Raji (cell line): Measurements from ENCODE around the gene EMILIN2.

Experiments used
- POLR2A ChIP-seq: IDR thresholded peaks from 2 replicates; pipeline ENCODE4 v1.6.1; 2011; ENCODE audit warnings: low read depth, low read length, control low read depth; ENCODE audit not compliant: insufficient read depth

Gene EMILIN2

DNA sequence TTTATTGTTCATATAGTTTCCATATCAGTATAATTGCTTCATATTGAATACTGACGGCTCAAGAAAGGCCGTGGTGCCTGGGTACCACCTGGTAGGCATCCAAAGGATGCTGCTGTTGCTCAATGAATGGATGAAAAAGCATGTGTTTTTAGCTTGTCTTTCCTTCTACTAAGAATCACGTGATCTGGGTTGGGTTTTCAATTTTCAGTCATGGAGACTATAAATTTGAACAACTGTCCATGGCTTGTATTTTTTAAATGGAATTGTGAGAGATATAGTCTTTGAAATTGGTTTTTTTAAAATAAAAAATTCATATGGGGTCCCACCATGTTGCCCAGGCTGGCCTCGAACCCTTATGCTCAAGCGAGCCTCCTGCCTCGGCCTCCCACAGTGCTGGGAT lies 25.3 kb downstream of the EMILIN2 start:
- TF ChIP-seq POLR2A: no peak

GRCh38 chr18:2874765-2875164 lies 28.0 kb downstream of the EMILIN2 start:
- TF ChIP-seq POLR2A: no peak

- no peak for TF ChIP-seq POLR2A
These were observed 32.0 kb downstream of the EMILIN2 start for GRCh38 chr18:2878656-2879330.

GRCh38 chr18:2879889-2880288 lies 33.1 kb downstream of the EMILIN2 start:
- no peak for TF ChIP-seq POLR2A

GRCh38 chr18:2880473-2880872 lies 33.7 kb downstream of the EMILIN2 start:
- no peak for TF ChIP-seq POLR2A

DNA sequence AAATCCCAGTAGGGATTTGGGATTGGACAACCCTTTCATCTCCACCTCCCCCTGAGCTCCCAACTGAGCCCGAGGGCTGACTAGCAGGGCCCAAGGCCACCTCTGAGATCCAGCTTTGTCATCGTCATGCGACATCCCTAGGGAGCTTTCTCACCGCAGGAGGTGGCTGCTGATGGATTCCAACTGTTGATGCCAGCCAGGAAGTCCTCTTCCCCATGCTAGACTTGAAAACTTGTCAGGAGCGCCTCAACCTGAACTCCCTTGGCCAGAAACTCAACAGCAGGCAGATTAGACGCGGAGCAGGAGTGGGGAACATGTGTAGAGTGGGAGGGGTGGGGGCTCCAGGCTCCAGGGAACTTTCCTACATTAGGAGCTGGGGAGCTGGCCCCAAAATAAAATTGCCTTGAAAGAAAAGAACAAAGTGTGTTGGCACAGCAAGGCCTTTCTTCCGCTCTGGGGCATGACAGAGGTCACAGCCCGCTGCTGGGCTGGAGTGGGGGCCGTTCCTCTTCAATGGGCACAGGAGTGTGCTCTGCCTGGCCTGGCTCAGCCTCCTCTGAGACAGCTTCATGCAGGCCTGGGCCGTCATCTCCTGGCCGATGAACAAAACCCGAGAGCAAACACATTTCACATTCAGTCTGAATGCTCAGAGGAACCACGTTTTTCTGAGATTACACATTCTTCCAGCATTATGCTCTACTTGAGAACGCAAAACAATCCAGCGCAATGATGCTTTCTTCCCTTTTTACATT lies 34.5 kb downstream of the EMILIN2 start:
- TF ChIP-seq POLR2A: no peak

DNA sequence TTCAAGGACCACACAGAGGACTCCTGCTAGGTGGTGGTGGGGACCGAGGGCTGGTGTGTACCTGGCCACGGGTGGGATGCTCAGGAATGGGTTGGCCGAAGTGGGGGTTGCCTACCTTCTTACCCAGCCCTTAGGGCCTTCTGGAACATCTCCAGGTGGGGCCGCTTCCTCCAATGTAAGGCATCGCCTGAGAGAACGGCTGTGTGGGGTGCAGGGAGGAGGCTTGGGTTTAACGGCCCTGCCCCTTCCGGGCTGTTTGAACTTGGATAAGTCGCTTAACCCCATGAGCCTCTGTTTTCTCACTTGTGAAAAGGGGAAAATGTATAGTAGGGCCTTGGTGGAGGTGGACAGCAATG lies 35.0 kb downstream of the EMILIN2 start:
- no peak for TF ChIP-seq POLR2A

DNA sequence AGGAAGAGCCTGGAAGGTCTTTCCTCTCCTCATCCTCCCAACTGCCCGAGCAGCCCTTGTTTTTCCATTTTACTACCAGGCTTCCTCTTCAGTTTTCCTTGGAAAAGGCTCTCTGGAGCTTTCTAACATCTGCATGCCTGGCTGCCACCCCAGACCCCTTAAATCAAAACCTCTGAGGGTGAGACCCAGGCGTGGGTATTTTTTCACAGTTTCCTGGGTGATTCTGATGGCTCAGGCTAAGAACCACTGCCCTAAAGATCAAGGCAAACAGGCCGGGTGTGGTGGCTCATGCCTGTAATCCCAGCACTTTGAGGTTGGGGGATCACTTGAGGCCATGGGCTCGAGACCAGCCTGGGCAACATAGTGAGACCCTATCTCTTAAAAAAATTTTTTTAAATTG lies 35.4 kb downstream of the EMILIN2 start:
- no peak for TF ChIP-seq POLR2A

DNA sequence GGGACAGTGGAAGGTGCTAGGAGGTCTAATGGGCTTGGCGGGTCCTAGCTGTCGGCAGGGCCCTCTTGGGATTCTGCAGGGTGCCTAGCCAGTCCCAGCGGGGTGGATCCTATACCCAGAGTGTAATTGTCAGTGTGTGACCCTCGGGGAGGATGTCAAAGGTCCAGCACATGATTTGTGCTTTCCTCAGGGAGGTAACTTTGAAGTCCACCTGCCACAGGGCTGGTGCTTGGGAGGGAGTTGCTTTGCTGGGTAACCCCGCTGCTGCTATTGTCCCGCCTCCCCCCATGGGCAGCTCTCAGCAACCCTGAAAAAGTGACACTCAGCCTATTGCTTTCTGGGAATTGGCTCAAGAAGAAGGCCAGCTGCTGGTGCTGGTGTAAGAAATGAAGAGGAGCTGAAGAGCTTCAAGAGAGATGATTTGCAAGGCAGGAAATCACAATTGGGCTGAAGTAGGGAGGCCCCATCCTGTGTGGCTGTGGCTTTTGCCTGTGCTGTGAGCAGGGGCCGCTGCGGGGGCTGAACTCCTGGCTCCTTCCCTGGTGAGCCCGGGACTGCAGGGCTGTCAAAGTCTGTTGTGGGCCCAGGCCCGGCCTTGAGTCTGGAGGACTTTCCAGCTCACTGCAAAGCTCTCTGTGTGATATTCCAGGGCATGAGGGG lies 36.4 kb downstream of the EMILIN2 start:
- TF ChIP-seq POLR2A: no peak

GRCh38 chr18:2884706-2885285 lies 38.0 kb downstream of the EMILIN2 start:
- no peak for TF ChIP-seq POLR2A

DNA sequence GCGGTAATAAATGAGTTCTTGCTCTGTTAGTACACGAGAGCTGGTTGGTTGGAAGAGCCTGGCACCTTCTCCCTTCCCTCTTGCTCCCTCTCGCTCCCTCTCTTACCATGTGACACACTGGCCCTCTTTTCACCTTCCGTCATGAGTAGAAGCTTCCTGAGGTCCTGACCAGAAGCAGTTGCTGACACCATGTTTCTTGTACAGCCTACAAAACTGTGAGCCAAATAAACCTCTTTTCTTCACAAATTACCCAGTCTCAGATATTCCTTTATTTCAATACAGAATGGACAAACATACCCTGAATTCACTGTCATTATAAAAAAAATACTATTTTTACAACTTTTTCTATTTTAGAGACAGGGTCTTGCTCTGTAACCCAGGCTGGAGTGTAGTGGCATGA lies 40.7 kb downstream of the EMILIN2 start:
- no peak for TF ChIP-seq POLR2A

GRCh38 chr18:2889761-2890192 lies 43.0 kb downstream of the EMILIN2 start:
- no peak for TF ChIP-seq POLR2A

GRCh38 chr18:2890606-2891005 lies 43.8 kb downstream of the EMILIN2 start:
- TF ChIP-seq POLR2A: no peak

- no peak for TF ChIP-seq POLR2A
These were observed 45.0 kb downstream of the EMILIN2 start for GRCh38 chr18:2891526-2892431.

GRCh38 chr18:2893056-2893455 lies 46.2 kb downstream of the EMILIN2 start:
- no peak for TF ChIP-seq POLR2A
